ENCODE data around the gene RAD51AP2. TPM values are rescaled to one million over a fixed set of nuclear protein-coding genes. Genes with fewer than 3 reads are reported as not detected.

The RAD51AP2 gene
- total and polyA plus RNA-seq, 2 of the 8 experiments (the other 6 are each of a cell fraction or from before 2014, with no cell fraction given): 0.02 to 0.20 TPM

- TF ChIP-seq CTCF (IDR thresholded peaks at IDR 0.05; ENCODE audit: control extremely low read depth in 1 of 3, insufficient read depth in 1 of 3, low read depth in 1 of 3, low read length in 3 of 3): no peak
Observed at GRCh38 chr2:17479875-17480274, 38.4 kb downstream of the RAD51AP2 start (continued).

All from H1 (cell line).